ENCODE measurements around the gene CXorf66.
"Not testable (repeated sequence)": the region's sequence is repeated elsewhere in the genome, so short reads cannot be mapped to it uniquely, and the experiment has no call there.

The CXorf66 gene
- long read RNA-seq, donor 1, result 0 reads
- long read RNA-seq, donor 2, result 0 reads
- long read RNA-seq, donor 3, result 0 reads
- long read RNA-seq, donor 4, result 0 reads
- long read RNA-seq, donor 5, result 0 reads
- long read RNA-seq, donor 6, result 0 reads
- long read RNA-seq, donor 7, result 0 reads
- long read RNA-seq, donor 8, result 0 reads

- no peak for DNase-seq
Measured at GRCh38 chrX:139965421-139965820, at the start of gene CXorf66. CXorf66 (minus strand) TSS chrX:139965521; CDS start chrX:139965496, 25 bp downstream.

- no peak for DNase-seq
Measured at GRCh38 chrX:139982856-139983255, 17.5 kb upstream of the CXorf66 start.

GRCh38 chrX:139974471-139974870 lies 9.2 kb upstream of the CXorf66 start:
- no peak for DNase-seq

- no peak for DNase-seq
Measured at GRCh38 chrX:139972629-139973624, 7.6 kb upstream of the CXorf66 start.

- DNase-seq, result no peak
Measured at GRCh38 chrX:139972113-139972512, 6.8 kb upstream of the CXorf66 start.

- no peak for DNase-seq
Measured at GRCh38 chrX:139971394-139971749, 6.1 kb upstream of the CXorf66 start.

- no peak for DNase-seq
Measured at GRCh38 chrX:139969286-139969685, 4.0 kb upstream of the CXorf66 start.

GRCh38 chrX:139967750-139968149 lies 2.4 kb upstream of the CXorf66 start:
- no peak for DNase-seq

GRCh38 chrX:139967300-139967699 lies 2.0 kb upstream of the CXorf66 start:
- no peak for DNase-seq

- DNase-seq, result not testable (repeated sequence)
Measured at GRCh38 chrX:139966159-139966558, 838 bp upstream of the CXorf66 start.

GRCh38 chrX:139961091-139961490 lies 4.2 kb downstream of the CXorf66 start:
- DNase-seq, result not testable (repeated sequence)

GRCh38 chrX:139949703-139950102 lies 15.6 kb downstream of the CXorf66 start:
- DNase-seq, result no peak

GRCh38 chrX:139945075-139945474 lies 20.2 kb downstream of the CXorf66 start:
- no peak for DNase-seq

- DNase-seq, result no peak
Measured at GRCh38 chrX:139936259-139936658, 29.1 kb downstream of the CXorf66 start.

- DNase-seq, result no peak
Measured at GRCh38 chrX:139933904-139934303, 31.4 kb downstream of the CXorf66 start.

GRCh38 chrX:139932901-139933796 lies 32.2 kb downstream of the CXorf66 start, which contains the start of gene ATP11C:
ATP11C (minus strand) TSS chrX:139933053; CDS start chrX:139932042, 1,011 bp downstream.
- DNase-seq, result peak; percentile 78

- DNase-seq, result peak; percentile 83
Measured at GRCh38 chrX:139932073-139932900, 33.0 kb downstream of the CXorf66 start.

GRCh38 chrX:139931646-139932072 lies 33.7 kb downstream of the CXorf66 start:
- DNase-seq, result peak; percentile 56

- peak; percentile 63 for DNase-seq
Measured at GRCh38 chrX:139930916-139931645, 34.2 kb downstream of the CXorf66 start.

GRCh38 chrX:139930401-139930800 lies 34.9 kb downstream of the CXorf66 start:
- no peak for DNase-seq

- DNase-seq, result no peak
Measured at GRCh38 chrX:139929876-139930275, 35.4 kb downstream of the CXorf66 start.
